HG03060 (cell line): ENCODE data around the gene POLD2.

Experiments used
- ATAC-seq: cut with Tn5 transposase; IDR thresholded peaks from one replicate; pipeline ENCODE4 v1.9.1; 2021; ENCODE audit warnings: low read depth, moderate number of reproducible peaks; ENCODE audit not compliant: unreplicated experiment

The POLD2 gene

GRCh38 chr7:44114586-44115310 is 8.6 kb downstream of the POLD2 start:
- no peak for ATAC-seq

- ATAC-seq, result no peak
Observed at GRCh38 chr7:44113764-44114354, 9.5 kb downstream of the POLD2 start.

GRCh38 chr7:44112997-44113763 is 10.2 kb downstream of the POLD2 start:
- ATAC-seq, result no peak

- no peak for ATAC-seq
Observed at GRCh38 chr7:44112231-44112996, 10.9 kb downstream of the POLD2 start.

- no peak for ATAC-seq
Observed at GRCh38 chr7:44111761-44112160, 11.6 kb downstream of the POLD2 start.

GRCh38 chr7:44110719-44111635 is 12.4 kb downstream of the POLD2 start:
- ATAC-seq, result no peak

GRCh38 chr7:44109991-44110390 is 13.4 kb downstream of the POLD2 start:
- ATAC-seq, result no peak

- ATAC-seq, result no peak
Observed at GRCh38 chr7:44108768-44109750, 14.3 kb downstream of the POLD2 start.

- no peak for ATAC-seq
Observed at GRCh38 chr7:44107961-44108767, 15.2 kb downstream of the POLD2 start.

GRCh38 chr7:44107116-44107960 is 16.0 kb downstream of the POLD2 start:
- no peak for ATAC-seq

- no peak for ATAC-seq
Observed at GRCh38 chr7:44106311-44107065, 16.9 kb downstream of the POLD2 start.

GRCh38 chr7:44105832-44106231 is 17.5 kb downstream of the POLD2 start:
- no peak for ATAC-seq

GRCh38 chr7:44104860-44105771 is 18.2 kb downstream of the POLD2 start:
- no peak for ATAC-seq

- ATAC-seq, result no peak
Observed at GRCh38 chr7:44103923-44104859, 19.2 kb downstream of the POLD2 start, which contains the start of gene AEBP1. TSS of gene AEBP1 (plus strand) at chr7:44104345. CDS start at chr7:44104666, 321 bp downstream.
